Fibroblast of the aortic adventitia (primary cell): ENCODE data around the gene RDH13. TPM values are rescaled to one million over a fixed set of nuclear protein-coding genes. Genes with fewer than 3 reads are reported as not detected.

Experiments used
- DNase-seq: peaks from one replicate; pipeline ENCODE4 v3.0.0-alpha.2; 2010; ENCODE audit warnings: low read depth
- H3K4me3 ChIP-seq: 2 replicates; pipeline ENCODE4 v1.5.1; 2011; ENCODE audit warnings: low read depth, mild to moderate bottlenecking, control low read depth, low read length, moderate library complexity
- total RNA-seq: library from RNA; depleted of rRNA; stranded (reverse); fragments of >200 nt; gene quantifications from 2 replicates; pipeline ENCODE4 v1.2.3, GENCODE V29; 2012; ENCODE audit warnings: low replicate concordance
- TF ChIP-seq, protein P1 (sequence below): IDR thresholded peaks from 2 replicates; pipeline ENCODE4 v1.5.1; 2011; ENCODE audit warnings: mild to moderate bottlenecking, low read length, control low read depth, inconsistent platforms; ENCODE audit not compliant: insufficient read depth

The RDH13 gene
- total RNA-seq, 1 donor: 9.1 TPM

DNA sequence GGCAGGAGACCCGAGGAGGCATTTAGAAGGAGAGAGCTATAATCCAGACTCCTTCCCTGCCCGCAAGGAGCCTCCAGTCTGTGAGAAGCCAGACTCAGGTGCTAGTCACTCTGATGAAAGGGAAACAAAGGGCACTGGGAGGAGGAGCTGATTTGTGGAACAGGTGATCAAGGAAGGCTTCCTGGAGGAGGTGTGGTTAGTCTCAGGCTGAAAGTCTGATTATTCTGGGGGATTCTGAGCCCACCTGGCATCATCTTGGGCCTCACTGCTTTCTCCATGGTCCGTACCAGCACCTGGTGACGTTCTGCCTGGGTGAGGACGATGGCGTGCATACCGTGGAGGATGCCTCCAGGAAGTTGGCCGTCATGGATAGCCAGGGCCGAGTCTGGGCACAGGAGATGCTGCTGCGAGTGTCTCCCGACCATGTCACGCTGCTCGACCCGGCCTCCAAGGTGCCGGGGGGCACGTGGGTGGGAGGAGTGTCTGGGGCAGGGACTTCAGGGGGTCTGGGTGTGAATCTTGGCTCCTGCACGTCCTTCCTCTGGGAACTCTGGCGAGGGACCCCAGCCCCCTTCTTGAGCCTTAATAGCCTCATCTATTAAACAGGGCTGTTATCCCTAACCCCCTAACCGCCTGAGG, 16.6 kb upstream of the RDH13 start:
- H3K4me3 ChIP-seq: no peak overlapping the region
- TF ChIP-seq, protein P1, sequence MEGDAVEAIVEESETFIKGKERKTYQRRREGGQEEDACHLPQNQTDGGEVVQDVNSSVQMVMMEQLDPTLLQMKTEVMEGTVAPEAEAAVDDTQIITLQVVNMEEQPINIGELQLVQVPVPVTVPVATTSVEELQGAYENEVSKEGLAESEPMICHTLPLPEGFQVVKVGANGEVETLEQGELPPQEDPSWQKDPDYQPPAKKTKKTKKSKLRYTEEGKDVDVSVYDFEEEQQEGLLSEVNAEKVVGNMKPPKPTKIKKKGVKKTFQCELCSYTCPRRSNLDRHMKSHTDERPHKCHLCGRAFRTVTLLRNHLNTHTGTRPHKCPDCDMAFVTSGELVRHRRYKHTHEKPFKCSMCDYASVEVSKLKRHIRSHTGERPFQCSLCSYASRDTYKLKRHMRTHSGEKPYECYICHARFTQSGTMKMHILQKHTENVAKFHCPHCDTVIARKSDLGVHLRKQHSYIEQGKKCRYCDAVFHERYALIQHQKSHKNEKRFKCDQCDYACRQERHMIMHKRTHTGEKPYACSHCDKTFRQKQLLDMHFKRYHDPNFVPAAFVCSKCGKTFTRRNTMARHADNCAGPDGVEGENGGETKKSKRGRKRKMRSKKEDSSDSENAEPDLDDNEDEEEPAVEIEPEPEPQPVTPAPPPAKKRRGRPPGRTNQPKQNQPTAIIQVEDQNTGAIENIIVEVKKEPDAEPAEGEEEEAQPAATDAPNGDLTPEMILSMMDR: no peak
- DNase-seq: no peak

DNA sequence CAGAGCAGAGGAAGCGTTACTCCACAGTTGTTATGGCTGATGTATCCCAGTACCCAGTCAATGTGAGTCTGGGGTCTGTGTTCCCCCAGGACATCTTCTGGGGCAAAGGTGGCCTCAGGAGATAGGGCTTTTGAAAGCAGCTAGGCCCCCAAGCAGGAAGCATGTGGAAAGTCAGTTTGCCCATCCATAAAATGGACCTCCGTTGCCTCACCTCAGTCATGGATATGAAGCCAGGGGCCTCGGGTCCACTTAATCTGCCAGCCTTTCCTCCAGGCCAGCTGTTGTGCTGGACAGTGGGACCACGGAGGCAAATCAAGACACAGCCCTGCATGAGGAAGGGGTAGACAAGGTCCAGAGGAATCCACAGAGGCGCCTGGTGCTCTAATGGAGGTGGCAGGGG, 16.0 kb upstream of the RDH13 start:
- no peak for DNase-seq
- no peak overlapping the region for H3K4me3 ChIP-seq
- TF ChIP-seq, protein P1: no peak

DNA sequence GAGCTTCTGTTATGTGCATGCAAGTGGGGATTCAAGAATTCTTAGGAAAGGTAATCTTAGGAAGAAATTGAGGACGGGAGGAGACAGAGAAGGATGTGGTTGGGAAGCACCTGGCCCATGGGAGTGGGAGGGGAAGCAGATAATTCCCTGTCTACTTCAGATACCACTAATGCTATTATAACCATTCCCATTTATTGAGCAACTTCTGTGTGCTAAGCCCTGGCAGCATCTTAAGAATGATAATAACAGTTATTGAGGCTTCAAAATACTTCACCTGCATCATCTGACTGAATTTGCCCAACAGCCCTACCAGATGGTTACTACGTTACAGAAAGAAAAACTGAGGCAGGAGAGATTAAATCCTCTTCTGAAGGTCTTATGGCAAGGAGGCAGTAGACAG, 14.2 kb upstream of the RDH13 start:
- no peak for DNase-seq
- TF ChIP-seq, protein P1: no peak
- H3K4me3 ChIP-seq: no peak overlapping the region

DNA sequence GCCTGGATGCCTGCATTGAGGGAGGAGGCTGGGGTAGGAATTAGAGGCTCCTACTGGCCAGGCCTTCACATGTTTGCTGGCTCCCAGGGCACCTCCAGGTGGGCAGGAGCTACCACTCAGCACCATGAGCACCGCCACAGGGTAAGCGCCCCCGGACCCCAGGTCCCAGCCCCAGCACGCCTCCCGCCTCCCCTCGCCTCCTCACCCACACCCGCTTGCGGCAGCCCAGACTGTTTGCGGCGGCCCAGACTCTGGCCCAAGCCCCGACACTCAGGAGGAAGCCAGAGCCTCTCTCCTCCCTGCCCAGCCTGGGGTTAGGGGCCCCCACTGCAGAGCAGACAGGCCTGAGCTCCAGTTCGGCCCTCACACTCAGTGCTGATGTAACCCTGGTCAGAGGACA, 13.4 kb upstream of the RDH13 start:
- TF ChIP-seq, protein P1: no peak
- no peak overlapping the region for H3K4me3 ChIP-seq
- no peak for DNase-seq

DNA sequence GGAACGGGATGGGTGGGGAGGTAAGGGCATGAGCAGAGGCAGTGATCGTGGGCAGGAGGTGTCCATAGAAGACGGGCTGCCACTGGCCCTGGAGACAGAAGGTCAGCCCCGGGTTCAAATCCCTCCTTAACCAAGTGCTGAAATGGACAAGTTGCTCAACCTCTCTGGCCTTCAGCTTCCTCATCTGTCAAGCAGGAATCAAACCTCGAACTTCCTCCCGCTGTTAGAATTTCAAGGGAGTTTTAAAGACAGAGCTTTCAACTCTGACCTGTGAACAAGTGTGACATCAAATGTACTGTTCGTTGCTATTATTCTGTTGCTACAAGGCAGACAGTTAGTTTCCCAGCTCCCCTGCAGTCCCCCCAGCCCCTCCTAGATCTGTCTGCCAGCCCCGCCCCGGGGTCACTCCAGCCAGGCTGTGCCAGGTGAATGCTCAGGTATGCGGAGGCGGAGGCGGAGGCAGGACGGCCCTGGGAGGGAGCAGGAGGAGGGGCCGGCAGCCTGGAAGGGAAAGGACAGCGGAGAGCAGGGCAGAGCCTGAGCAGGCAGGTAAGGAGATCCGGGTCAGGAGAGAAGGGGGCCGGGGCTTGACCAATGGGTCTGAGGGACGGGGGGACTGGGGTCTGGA, 12.5 kb upstream of the RDH13 start, which contains the start of gene EPS8L1:
TSS of gene EPS8L1 (plus strand) at position 499 of the 628 bp plus-strand sequence. CDS start 576 bp downstream, outside the sequence.
- no peak for DNase-seq
- TF ChIP-seq, protein P1: no peak
- no peak within 1 kb of the TSS for H3K4me3 ChIP-seq

DNA sequence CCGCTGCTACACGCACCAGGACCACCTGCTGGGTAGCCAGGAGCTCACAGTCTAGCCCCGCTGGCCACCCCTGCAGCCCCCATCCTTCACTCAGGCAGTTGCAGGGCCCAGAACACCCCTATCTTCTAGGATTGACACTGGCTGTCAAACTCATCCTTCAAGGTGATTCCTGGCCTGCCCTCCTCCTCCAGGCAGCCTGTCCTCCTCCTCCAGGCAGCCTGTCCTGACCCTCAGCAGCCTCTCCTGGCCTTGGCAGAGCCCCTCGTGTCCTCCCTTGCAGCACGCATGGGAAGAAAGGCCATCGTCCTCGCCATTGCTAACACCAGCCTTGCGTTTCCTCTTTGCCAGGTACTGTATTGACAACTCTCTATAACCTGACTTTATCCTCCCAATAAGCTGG, 9.0 kb upstream of the RDH13 start:
- DNase-seq: no peak
- TF ChIP-seq, protein P1: no peak
- no peak overlapping the region for H3K4me3 ChIP-seq
